Heart left ventricle (tissue), 13 donors: ENCODE results near the gene TTC32.

Source experiments
- POLR2A ChIP-seq, 2 donors: fragments of 450-650 bp; IDR thresholded peaks; one replicate each; pipeline ENCODE4 v1.6.1; 2017; ENCODE audit warnings: antibody characterized with exemption in 2 of 2, mild to moderate bottlenecking in 2 of 2, moderate library complexity in 2 of 2
- TF ChIP-seq, protein P1 (sequence below), 12 donors: fragments of 200-600 bp; sonication (generic) in 4 of 12; IDR thresholded peaks; one replicate each; pipeline versions ENCODE4 v1.5.0 to v1.8.0; 2018 to 2022; ENCODE audit warnings: antibody characterized with exemption in 12 of 12, mild to moderate bottlenecking in 5 of 12
- donor health status: ischemic (EF 13 %, LVEDD 7.1; RV severe dilation, severe dysfunction).
- donor health status: DM: no; HTN: yes; CAD: no.
- donor health status: DM: no; HTN: no; CAD: no.
- donor health status: ischemic (EF 25% LVEDD 6.9; RV normal size, moderate dysfunction).
- donor health status: ischemic (EF 25% LVEDD 5.7; RV mildly dilated, moderate dysfunction).
- donor health status: ischemic (EF 35%, LVEDD 5.7; RV mildly dilated, moderate dysfunction).
- donor health status: nonischemic (EF 11% LVEDD 7.7; RV severe dilation, severe dysfunction).
- donor health status: DM: yes; HTN: yes; CAD: no.
- donor health status: PGD.
- donor health status: ischemic (EF 29% LVEDD 5.4; RV normal size, mild dysfunction).
- donor health status: nonischemic (EF 23%, LVEDD 6.1; RV moderate dilation, normal function).

DNA sequence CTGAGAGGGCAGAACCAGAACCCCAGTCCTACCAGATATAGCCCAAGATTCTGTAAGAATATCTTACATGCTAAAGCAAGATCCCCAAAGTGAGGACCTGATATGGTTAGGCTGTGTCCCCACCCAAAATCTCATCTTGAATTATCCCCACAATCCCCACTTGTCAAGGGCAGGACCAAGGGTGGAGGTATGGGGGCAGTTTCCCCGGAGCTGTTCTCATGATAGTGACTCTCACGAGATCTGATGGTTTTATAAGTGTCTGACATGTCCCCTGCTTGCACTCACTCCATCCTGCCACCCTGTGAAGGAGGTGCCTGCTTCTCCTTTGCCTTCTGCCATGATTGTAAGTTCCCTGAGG, 19.9 kb downstream of the TTC32 start:
- no peak for TF ChIP-seq POLR2A (IDR thresholded peaks at IDR 0.05)
- TF ChIP-seq, protein P1, sequence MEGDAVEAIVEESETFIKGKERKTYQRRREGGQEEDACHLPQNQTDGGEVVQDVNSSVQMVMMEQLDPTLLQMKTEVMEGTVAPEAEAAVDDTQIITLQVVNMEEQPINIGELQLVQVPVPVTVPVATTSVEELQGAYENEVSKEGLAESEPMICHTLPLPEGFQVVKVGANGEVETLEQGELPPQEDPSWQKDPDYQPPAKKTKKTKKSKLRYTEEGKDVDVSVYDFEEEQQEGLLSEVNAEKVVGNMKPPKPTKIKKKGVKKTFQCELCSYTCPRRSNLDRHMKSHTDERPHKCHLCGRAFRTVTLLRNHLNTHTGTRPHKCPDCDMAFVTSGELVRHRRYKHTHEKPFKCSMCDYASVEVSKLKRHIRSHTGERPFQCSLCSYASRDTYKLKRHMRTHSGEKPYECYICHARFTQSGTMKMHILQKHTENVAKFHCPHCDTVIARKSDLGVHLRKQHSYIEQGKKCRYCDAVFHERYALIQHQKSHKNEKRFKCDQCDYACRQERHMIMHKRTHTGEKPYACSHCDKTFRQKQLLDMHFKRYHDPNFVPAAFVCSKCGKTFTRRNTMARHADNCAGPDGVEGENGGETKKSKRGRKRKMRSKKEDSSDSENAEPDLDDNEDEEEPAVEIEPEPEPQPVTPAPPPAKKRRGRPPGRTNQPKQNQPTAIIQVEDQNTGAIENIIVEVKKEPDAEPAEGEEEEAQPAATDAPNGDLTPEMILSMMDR (IDR thresholded peaks at IDR 0.05), result no peak
